Measurements from ENCODE around the gene TTLL1. TPM values are rescaled to one million over a fixed set of nuclear protein-coding genes. Genes with fewer than 3 reads are reported as not detected.
A peak's percentile ranks its signal among the peaks of the same experiment; 100 is the strongest.

Gene TTLL1
- total and polyA plus RNA-seq, 9 of the 15 experiments (the other 6 are each of a cell fraction or from before 2014, with no cell fraction given): 0.06 to 0.85 (median 0.17) TPM

DNA sequence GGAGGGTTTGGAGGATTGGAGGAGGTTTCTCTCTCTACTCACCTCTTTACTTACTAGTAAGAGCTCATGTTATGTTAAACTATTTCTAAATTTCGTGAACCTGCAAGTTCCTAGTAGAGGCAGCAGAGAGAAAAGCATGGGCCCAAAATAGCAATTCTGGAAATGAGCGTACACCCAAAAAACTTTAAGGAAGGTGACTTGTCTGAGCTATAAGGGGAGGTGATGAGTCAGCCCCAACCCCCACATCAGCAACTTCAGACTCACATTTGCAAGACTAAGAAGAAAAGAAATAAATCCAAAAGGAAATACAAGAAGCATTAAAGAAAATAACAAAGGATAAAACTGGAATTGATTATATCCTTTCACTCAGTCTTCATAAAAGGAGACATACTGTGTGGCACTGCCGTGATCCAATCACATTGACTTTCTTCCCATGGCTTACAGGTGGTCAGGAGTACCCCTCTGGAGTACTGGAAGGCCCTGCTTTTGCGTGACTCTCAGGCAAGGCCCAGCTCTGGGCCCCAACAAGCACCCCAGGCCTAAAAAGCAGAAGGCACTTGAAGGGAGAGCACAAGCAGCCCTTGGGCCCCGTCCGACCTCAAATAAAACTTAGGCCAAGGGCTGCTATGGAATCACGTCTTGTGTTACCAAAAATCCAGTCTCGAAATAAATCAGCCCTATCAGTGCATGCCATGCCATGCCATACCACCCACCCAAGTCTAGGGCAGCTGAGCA, 88.6 kb downstream of the TTLL1 start:
- intact Hi-C loops (cut with micrococcal nuclease) (no loop called here), in situ Hi-C loops (cut with MboI) (no loop called here)
- ChIA-PET CTCF (ENCODE audit: low intra/inter-chr PET ratio) (no interaction called here), POLR2A (interaction anchor here (0.6 to 0.9 kb wide), 2 partner anchors 41 to 213 kb away, joined by 3 to 4 read pairs; no protein-coding TSS in a partner anchor)
- Histone ChIP-seq H2AFZ (ENCODE audit: low read depth, low read length) (no peak overlapping the region), H3K4me3 (no peak overlapping the region), H3K4me1 (replicated peaks in 1 of 2; ENCODE audit: control insufficient read depth in 2 of 2, insufficient read depth in 2 of 2, low read length in 2 of 2) (peaks cover 12 to 42% of the 10 kb centered on the region in 2 experiments), H3K9me1 (ENCODE audit: control insufficient read depth, insufficient read depth, low read length) (no peaks in the 10 kb centered on the region), H3K9me3 (replicated peaks; ENCODE audit: control insufficient read depth, insufficient read depth, low read depth, low read length) (no peaks in the 10 kb centered on the region), H3K27ac (ENCODE audit: extremely low read depth, low read depth, low read length) (peak overlapping the region; percentile 41; the same call in 2 of the 3 replicates), H3K79me2 (ENCODE audit: control insufficient read depth, insufficient read depth, low read length) (peaks cover 85% of the 10 kb centered on the region), H3K4me2 (ENCODE audit: insufficient read depth, low read length) (no peak overlapping the region; the same call in 1 of the 2 replicates), H3K27me3 (ENCODE audit: control insufficient read depth in 2 of 2, insufficient read depth in 2 of 2, low read length in 2 of 2) (no peaks in the 10 kb centered on the region), H3K36me3 (ENCODE audit: control insufficient read depth, insufficient read depth, low read length) (no peaks in the 10 kb centered on the region), H4K20me1 (replicated peaks; ENCODE audit: control insufficient read depth, insufficient read depth, low read length) (0 out of 2 replicates have a peak, but pooled peaks cover 2% of the 10 kb centered on the region), H3K9ac (ENCODE audit: insufficient read depth in 1 of 2, low read depth in 2 of 2, low read length in 2 of 2) (no peak overlapping the region)
- no peak for TF ChIP-seq SETDB1 (IDR thresholded peaks at IDR 0.05; ENCODE audit: low read length)
- TF ChIP-seq ARID1B (IDR thresholded peaks at IDR 0.05): 0 out of 2 replicates have a peak, but pooled peaks have one; percentile 34
- TF ChIP-seq SMARCA4 (IDR thresholded peaks at IDR 0.05): peak; percentile 44; the same call in 1 of the 2 replicates
- 0 out of 2 replicates have a peak, but pooled peaks have one; percentile 16 for TF ChIP-seq C11orf30 (IDR thresholded peaks at IDR 0.05; ENCODE audit: low read depth)
- TF ChIP-seq ZNF134 (CRISPR knock-in tag; conservative IDR thresholded peaks at IDR 0.05): no peak
- TF ChIP-seq JUND (IDR thresholded peaks at IDR 0.05; ENCODE audit: borderline replicate concordance, low read depth, low read length): peak; percentile 79
- TF ChIP-seq JUND (tag; IDR thresholded peaks at IDR 0.05; ENCODE audit: borderline replicate concordance, low read depth, low read length): peak; percentile 34; the same call in 1 of the 3 replicates
- peak; percentile 55; the same call in 1 of the 2 replicates for TF ChIP-seq FOSL1 (tag; conservative IDR thresholded peaks at IDR 0.05)
- 0 out of 2 replicates have a peak, but pooled peaks have one; percentile 8 for TF ChIP-seq NFE2 (IDR thresholded peaks at IDR 0.05; ENCODE audit: low read depth)
- peak; percentile 79 for TF ChIP-seq ATF3 (IDR thresholded peaks at IDR 0.05)
- TF ChIP-seq ATF3 (CRISPR knock-in tag; conservative IDR thresholded peaks at IDR 0.05): no peak
- TF ChIP-seq EP400 (IDR thresholded peaks at IDR 0.05): no peak
- 0 out of 2 replicates have a peak, but pooled peaks have one; percentile 31 for TF ChIP-seq SMARCC2 (IDR thresholded peaks at IDR 0.05; ENCODE audit: low read depth)
- peak; percentile 15; the same call in 1 of the 2 replicates for TF ChIP-seq MAFK (IDR thresholded peaks at IDR 0.05; ENCODE audit: low read length)
- TF ChIP-seq MEF2A (IDR thresholded peaks at IDR 0.05; ENCODE audit: control insufficient read depth, low read depth, low read length): peak; percentile 75
- FAIRE-seq: peak; percentile 75
- BruUV-seq (replicated peaks): no TSS peak
- DNase-seq (ENCODE audit: extremely low read depth in 1 of 4, low spot score in 3 of 4): peak in 1 of 4 experiments; percentile 52
- ATAC-seq: no peak
- 44% methylated on average over 8 of the region's 8 CpGs for WGBS (ENCODE audit: insufficient coverage, low coverage, missing lambda C conversion rate)

All from K562 (cell line).